GM18507 (cell line): Measurements from ENCODE around the gene PHACTR2.
"Not testable (repeated sequence)": the region's sequence is repeated elsewhere in the genome, so short reads cannot be mapped to it uniquely, and the experiment has no call there.

ENCODE experiments used
- DNase-seq: peaks from one replicate; pipeline ENCODE4 v3.0.0; 2011; ENCODE audit warnings: low read depth; ENCODE audit not compliant: insufficient read length; ENCODE audit errors: extremely low spot score
- FAIRE-seq: peaks from 2 replicates; lab custom pipeline; 2011; peaks lifted over from hg19 to GRCh38; lab: Jason Lieb, UNC

Gene PHACTR2

DNA sequence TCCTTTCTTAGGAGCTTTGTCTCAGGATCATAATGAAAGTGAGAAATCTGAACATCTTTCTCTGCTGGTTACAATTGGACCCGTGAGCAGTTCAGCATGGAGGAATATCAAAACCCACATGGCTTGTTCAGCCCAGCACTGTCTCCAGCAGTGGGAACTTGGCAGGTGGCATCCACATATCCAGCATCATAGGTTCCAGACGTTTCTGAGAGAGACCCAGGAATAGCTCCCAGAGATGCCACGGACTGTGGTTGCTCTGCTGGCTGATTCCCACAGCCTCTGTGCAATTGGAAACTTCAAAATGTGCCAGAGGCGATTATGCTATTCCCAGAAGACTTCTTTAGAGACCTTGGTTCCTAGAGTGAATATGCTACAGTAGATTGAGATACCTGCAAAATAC is 76.4 kb downstream of the PHACTR2 start:
- FAIRE-seq, result no peak
- DNase-seq, result no peak

DNA sequence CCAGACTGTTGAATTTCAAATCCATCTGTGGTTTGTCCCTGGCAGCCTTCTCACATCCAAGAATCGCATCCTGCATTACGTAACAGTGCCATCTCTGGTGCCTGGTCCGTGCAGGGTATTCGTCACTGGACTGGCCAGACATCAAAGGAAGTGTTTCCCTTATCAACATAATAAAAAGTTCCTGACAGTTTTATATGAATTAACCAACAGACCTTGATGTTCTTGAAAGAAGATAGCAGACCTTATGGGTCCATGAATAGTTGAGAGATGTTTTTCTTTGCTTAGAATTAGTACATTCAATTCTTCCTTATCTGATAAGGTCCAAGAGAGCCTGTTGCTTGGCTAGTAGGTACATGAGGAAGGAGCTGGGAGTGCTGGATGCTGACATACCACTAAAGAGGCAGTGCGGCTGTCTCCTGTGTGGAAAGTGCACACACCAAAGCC is 77.6 kb downstream of the PHACTR2 start:
- FAIRE-seq, result no peak

DNA sequence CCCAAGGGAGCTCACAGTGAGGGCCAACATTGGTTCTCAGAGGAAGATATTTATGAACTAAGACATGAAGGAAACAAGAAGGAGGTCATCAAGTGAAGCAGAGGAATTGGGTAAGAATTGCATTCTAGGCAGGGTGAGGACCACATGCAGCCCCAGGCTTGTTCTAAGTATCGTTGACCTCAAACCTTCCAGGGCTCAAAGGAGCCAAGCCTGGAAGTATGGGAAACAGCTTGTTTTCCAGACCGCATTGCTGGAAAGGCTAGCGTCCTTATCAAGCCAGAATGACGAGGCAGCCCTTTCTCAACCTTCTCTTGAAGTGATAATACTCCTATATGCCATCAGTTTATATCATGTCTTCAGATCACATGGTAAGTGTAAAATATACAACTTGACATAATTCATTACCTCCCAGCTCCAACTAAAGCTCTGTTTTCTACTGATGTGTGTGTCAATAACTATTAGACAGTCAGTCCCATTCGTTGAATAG is 79.6 kb downstream of the PHACTR2 start:
- DNase-seq (no peak), FAIRE-seq (no peak)

More for the DNA sequence above, 77.6 kb downstream of the PHACTR2 start:
- no peak for DNase-seq

DNA sequence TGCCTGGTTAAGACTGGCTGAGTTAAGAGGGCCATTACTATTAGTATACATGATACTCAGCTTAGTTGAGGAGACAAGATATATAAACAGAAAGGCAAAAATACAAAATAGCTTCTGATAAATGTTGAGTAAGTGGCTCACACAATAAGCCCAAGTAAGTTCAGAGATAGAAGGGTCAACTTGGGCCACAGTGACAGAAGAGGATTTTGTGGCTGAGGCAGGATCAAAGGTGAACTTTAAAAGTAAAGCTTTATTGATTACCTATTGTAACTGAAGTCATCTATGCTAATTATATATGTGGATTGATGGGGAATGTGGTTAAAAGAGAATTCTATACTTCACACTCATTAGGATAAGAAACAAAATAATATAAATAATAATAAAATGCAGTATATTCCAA is 80.8 kb downstream of the PHACTR2 start:
- FAIRE-seq, result no peak

DNA sequence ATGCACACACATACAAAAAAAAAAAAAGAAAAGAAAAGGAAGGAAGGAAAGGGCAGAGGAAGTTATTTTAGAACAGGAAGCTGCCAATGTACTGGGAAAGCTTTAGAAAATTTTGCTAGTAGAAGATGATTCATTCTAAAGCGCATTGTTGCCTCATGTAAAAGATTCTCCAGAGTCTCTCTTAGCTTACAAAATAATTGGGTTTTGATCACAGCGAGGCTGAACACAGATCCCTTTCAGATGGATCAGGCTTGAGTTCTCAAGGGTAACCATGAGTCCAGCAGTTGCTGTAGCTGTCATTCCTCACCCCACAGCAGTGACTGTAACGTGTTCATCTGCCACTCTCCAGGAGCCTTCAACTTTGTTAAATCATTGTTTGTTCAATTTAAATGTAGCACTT is 81.9 kb downstream of the PHACTR2 start:
- FAIRE-seq, result no peak

More for the DNA sequence above, 80.8 kb downstream of the PHACTR2 start:
- DNase-seq, result no peak

DNA sequence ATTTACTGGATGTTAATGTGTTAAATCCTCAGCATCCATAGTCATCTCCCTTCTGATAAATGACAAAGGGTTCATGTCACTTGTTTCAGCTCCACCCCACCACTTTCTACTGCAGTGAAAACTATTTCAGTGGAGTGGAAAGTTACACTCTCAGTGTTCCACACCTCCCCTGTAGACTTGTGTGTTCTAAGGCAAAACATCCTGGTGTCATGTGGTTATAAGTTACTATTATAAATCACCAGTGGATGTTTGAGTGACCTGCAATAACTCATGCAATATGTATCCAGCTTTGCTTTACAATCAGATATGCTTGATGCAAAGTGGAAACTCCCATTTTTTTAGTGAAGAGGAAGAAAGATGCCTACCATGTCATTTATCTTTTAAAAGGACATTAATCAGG is 83.3 kb downstream of the PHACTR2 start:
- no peak for DNase-seq
- no peak for FAIRE-seq

More for the DNA sequence above, 81.9 kb downstream of the PHACTR2 start:
- DNase-seq, result no peak

DNA sequence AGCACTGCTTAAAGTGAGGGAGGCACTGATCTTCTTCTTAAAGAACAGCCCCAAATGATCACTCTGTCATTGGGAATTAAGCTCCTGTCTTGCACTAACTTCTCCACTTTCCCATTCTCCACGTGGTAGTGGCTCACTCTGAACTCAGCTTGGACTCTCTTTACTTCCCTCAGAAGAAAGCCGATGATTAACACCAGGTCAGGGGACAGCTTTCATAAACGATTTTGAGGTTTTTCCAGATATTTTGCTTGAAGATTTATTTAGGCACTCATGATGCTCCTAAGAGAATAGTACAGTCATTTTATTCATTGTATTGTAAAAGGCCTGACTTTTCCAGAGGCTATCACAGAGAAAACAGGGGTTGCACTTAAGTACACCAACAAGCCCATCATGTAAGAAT is 84.4 kb downstream of the PHACTR2 start:
- DNase-seq (no peak), FAIRE-seq (no peak)

DNA sequence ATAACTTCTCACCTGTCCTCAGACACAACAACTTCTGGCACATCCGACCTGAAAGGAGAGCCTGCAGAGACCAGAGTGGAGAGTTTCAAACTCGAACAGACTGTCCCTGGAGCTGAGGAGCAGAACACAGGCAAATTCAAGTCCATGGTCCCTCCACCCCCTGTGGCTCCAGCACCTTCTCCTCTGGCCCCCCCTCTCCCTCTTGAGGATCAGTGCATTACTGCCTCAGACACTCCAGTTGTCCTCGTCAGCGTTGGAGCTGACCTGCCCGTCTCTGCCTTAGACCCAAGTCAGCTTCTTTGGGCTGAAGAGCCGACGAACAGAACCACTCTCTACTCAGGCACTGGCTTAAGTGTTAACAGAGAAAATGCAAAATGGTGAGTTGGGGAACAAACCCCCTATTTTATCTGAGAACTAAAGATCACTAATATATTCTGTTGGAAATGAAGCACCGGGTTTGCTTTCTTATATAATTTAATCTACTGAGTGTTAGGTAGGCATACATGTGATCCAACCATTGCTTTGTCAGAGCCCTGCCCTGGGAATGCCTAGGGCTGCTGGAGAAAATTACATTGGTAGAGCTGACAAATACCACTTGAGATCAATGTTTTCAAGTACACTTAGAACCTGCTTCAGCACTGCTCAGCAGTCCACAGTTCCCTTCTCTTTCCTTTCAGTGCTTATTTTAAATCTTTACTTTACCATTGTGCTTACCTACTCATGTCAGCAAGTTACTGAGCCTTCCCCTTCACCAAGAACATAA is 87.8 kb downstream of the PHACTR2 start:
- no peak for FAIRE-seq
- DNase-seq, result no peak

DNA sequence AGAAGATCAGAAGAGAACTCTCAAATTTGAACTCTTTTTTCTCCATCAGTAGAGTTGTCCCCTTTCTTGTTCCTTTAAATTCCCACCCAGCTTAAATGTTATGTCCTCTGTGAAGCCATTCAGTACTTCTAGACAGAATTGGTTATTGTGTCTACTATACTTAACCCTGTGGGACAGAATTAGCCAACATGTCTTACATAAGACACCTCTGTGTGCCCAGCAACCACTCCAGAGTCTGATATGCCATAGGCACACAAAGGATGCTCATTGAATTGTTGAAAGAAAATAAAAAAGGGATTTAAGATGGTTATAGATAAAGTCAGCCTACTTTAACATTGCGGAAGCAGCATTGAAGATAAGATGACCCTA is 88.4 kb downstream of the PHACTR2 start:
- no peak for FAIRE-seq
- DNase-seq, result no peak

DNA sequence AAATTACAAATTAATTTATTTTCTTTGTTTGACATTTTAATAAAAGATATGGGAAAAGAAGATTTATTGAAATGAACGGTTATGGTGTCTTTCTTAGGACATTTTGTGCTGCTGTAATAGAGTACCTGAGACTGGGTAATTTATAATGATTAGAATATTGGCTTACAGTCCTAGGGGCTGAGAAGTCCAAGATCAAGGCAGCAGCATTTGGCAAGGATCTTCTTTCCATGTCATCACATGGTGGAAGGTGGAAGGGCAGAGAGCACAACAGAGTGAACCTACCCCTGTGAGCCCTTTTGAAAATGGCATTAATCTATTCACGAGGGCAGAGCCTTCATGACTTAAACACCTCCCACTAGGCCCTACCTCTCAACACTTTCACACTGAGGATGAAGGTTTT is 89.7 kb downstream of the PHACTR2 start:
- DNase-seq (no peak), FAIRE-seq (no peak)

DNA sequence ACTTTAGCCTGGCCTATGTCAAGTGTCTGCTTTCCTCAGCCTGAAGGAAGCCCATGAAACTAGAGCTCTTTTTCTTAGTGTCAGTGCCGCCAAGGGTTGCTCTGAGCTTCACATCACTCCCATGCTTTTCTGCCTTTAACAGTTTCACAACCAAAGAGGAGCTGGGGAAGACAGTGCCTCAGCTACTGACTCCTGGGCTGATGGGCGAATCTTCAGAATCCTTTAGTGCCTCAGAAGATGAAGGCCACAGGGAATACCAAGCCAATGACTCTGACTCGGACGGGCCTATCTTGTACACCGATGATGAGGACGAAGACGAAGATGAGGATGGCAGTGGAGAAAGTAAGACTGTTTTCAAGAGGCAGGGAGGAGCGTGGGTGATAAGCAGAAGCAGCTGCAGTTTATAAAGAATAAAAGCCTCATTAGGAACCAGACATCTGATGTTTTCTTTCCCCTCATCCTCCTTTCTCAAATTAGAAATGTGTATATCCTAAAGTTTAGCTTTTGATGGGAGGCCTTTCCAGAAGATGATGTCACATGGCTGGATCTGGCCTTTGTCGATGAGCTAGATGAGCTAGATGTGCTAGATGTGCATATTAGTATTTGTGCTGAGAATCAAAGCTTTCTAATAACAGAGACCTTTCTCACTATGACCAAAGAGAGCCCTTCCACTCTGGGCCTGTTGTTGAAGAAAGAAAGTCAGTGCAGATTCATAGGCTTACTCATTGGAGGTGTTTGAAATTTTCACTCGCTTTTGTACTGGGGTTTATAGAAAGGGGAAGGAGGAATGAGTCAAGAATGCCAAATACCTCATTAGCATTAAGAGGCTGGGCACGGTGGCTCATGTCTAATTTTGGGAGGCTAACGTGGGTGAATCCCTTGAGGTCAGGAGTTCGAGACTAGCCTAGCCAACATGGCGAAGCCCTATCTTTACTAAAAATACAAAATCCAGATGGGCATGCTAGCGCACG is 94.6 kb downstream of the PHACTR2 start:
- no peak for DNase-seq
- FAIRE-seq, result no peak

DNA sequence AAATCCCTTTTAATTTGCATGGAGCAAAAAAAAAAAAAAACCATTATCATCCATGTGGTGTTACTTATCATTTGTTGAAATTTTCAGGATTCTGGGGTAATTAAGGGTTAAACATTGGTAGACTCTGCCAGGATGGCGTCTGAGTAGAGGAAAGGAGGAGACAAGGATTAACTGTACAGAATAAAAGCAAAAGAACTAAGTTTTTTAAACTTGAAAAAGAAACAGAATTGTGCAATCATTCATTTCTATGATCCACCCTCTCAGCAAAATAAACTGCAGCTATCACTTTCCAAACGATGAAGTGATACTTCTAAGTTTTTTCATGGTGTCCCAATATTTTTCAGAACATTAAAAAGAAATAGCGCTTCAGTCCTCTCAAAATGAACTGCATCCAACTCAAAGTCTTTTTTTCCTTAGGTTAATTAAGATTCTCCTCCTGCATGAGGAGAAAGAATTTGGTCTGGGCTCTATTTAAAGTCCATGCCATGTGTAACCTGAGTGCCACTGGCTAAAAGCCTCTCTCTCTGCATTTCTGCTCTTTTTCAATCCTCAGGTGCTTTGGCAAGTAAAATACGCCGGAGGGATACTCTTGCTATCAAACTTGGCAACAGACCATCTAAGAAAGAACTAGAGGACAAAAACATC is 95.9 kb downstream of the PHACTR2 start:
- DNase-seq (no peak), FAIRE-seq (no peak)

DNA sequence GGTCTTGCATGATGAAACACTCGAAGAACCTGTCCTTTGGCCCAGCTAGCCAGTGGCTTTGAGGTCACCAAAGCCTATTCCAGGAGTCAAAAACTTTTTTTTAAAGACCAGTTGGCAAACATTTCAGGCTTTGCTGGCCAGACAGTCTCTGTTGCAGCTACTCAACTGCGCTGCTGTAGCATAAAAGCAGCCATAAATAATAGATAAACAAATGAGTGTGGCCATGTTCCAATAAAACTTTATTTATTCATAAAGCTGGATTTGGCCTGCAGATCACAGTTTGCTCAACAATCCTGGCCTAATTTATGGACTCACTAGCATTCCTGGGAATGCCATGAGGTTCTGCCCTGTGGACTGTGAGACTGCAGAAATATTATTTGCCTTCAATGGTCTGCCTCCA is 96.6 kb downstream of the PHACTR2 start:
- FAIRE-seq, result no peak
- DNase-seq, result no peak

DNA sequence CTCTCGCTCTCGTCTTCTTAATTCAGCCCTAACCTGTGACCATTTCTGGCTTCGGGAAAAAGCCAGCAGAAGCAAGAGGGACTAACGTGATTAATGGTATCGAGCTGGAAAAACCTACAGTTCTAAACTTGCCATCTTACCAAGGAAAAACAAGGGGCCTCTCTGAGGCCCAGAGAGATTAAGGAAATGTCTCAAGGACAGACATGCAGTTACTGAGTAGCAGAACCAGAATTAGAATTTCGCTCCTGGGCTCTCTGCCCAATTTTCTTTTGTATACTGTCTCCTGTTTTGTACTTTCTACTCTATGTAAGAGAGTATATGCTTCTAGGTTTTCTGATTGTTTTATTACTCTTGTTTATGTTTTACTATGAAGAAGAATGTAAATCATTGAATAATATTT is 97.6 kb downstream of the PHACTR2 start:
- DNase-seq, result no peak
- no peak for FAIRE-seq

DNA sequence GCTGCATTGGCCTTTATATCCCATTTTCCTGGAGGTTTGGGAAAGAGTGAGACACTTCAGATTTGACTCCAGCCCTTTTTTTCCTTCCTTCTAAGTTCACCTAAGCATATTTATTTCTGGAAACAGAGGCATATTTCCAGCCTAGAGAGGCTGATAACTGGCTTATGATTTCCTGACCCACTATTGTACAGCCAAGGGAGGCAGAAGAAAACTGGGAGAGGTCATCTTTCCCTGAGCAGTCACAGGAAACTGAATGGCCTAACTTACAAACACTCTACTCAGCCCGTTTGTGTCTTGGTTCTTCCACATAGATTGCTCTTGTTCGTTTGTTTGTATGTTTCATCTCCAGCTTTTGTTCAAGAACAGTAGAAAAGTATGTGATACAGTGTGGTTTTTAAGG is 101.2 kb downstream of the PHACTR2 start:
- FAIRE-seq (no peak), DNase-seq (no peak)

DNA sequence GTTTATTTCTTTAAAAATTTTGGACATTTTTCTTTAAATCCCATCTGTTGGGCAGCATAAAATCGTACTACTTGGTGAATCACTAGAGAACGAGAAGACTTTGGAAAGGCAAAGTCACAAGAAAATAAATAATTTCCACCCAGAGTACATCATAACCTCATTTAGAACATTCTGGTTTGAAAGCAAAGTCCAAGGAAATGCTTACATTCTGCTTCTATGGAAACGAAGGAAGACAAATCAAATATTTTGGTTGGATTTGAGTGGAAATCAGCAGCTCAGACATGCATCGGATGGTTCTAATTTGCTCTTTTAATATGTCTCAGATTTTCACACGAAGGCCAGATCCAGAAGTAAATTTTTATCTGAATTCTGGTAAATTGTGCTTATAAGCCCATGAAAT is 104.7 kb downstream of the PHACTR2 start:
- DNase-seq (no peak), FAIRE-seq (no peak)

DNA sequence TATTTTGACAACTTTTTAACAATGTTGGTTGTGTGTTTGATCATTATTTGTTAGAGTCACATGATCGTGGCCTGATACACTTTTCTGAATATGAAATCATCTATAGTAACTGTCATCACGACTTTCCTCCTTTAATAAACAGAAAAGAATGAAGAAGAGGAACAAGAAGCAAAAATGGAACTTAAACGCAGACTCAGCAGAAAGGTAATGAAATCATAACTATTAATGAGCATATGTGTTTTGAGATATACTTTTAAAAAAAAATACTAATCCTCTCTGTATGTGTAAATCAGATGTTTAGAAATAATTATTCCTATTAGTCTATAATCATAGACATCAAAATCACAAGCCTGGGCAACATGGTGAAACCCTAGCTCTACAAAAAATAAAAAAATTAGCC is 105.3 kb downstream of the PHACTR2 start:
- no peak for FAIRE-seq
- DNase-seq, result no peak

DNA sequence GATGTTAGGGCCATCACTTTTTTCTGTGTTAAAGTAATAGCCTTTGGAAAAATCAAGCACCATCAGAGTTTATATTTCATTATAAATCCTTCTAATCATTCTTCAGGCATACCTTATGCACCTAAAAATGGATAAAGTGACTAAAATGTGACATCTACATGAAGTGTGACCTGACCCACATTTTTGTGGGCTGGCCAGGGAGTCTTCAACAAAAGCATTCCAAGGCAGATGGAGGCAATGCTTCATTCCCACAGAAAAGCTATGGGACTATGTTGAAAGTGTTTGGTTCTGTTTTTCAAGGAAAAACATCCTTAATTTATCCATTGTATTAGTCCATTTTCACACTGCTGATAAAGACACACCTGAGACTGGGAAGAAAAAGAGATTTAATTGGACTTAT is 106.6 kb downstream of the PHACTR2 start:
- FAIRE-seq, result no peak
- no peak for DNase-seq

DNA sequence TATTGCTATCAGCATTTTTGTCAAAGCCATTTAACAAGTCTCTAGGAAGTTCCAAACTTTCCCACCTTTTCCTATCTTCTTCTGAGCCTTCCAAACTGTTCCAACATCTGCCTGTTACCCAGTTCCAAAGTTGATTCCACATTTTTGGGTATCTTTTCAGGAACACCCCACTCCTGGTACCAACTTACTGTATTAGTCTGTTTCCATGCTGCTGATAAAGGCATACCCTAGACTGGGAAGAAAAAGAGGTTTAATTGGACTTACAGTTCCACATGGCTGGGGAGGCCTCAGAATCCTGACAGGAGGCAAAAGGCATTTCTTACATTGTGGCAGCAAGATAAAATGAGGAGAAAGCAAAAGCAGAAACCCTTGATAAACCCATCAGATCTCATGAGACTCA is 108.6 kb downstream of the PHACTR2 start:
- not testable (repeated sequence) for FAIRE-seq, DNase-seq
